GM19328 (cell line): ENCODE results near the gene BACH1.
"Not testable (repeated sequence)": the region's sequence is repeated elsewhere in the genome, so short reads cannot be mapped to it uniquely, and the experiment has no call there.

Experiments
- ATAC-seq: cut with Tn5 transposase; IDR thresholded peaks from one replicate; pipeline ENCODE4 v1.9.1; 2021; ENCODE audit warnings: mild to moderate bottlenecking, moderate library complexity; ENCODE audit not compliant: unreplicated experiment

The BACH1 gene

GRCh38 chr21:29298348-29299045 lies at the start of gene BACH1:
Gene BACH1 (plus strand): TSS chr21:29298922. CDS start chr21:29321281, 22,359 bp downstream.
- peak; percentile 61 for ATAC-seq

DNA sequence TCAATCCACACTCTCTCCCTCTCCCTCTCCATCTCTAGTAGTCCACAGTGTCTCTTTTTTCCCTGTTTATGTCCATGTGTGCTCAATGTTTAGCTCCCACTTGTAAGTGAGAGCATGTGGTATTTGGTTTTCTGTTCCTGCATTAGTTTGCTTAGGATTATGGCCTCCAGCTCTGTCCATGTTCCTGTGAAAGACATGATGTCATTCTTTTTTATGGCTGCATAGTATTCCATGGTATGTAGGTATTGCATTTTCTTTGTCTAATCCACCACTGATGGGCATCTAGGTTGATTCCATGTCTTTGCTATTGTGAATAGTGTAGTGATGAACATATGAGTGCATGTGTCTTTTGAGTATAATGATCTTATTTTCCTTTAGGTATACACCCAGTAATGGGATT lies 49.4 kb upstream of the BACH1 start:
- not testable (repeated sequence) for ATAC-seq

DNA sequence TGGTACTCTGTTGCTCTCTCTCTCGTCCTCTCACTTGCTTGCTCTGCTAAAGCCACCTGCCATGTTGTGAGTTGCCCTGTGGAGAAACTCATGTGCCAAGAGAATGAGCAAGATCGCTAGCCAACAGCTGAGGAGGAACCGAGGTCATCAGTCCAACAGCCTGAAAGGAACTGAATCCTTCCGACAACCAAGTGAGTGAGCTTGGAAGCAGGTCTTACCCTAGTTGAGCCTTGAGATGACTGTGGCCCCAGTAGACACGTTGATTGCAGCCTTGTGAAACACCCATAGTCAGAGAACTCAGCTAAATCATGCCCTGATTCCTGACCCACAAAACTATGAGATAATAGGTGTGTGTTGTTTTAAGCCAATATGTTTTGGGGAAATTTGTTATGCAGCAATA lies 48.1 kb upstream of the BACH1 start:
- ATAC-seq = no peak

- not testable (repeated sequence) for ATAC-seq
Observed at GRCh38 chr21:29253861-29254260, 44.9 kb upstream of the BACH1 start.

DNA sequence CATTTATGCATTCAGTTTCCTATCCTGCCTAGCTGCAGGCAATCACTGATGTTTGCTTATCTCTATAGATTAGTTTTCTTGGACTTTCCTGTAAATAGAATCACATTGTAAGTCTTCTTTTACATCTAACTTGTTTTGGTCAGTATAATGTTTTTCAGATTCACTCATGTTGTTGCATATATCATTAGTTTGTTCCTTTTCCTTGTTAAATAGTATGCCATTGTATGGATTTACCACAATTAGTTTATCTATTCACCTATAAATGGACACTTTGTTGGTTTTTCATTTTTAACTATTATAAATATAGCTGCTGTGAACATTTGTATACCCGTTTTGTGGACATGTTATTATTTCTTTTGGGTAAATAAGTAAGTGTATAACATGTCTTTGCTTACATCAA lies 44.2 kb upstream of the BACH1 start:
- ATAC-seq = no peak

GRCh38 chr21:29256126-29256910 lies 42.4 kb upstream of the BACH1 start:
- no peak for ATAC-seq

GRCh38 chr21:29257701-29258100 lies 41.0 kb upstream of the BACH1 start:
- no peak for ATAC-seq

DNA sequence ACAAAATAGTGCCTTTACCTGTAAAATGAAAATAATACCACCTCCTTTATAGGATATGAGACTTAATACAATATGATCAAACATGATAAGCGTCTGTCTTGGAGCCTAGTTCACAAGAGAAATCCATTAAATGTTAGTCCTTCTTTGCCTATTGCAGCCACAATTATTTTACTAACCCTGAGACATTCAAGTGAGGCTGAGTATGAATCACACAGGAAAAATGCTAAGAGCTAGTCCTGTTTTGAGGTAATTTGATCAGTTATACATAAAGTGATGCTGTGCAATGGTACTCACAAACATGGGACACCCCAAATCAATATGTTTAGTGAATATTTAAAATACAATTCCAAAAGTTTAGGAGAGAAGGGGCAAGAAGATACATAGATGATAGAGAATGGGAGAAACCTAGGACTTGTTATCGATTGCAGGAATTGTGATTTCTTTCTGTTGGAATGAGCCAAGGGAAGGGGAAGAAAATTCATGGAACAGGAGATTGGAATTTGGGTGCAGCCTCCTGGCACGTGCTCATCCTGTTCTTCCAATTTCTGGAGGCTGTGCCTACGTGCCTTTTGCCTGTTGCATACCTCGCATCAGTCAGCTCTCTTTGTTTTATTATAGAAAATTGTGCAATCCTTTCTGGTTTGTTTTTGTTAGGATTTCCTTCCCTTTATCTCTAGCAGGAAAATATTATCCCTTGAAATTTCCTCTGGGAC lies 39.9 kb upstream of the BACH1 start:
- ATAC-seq = no peak

DNA sequence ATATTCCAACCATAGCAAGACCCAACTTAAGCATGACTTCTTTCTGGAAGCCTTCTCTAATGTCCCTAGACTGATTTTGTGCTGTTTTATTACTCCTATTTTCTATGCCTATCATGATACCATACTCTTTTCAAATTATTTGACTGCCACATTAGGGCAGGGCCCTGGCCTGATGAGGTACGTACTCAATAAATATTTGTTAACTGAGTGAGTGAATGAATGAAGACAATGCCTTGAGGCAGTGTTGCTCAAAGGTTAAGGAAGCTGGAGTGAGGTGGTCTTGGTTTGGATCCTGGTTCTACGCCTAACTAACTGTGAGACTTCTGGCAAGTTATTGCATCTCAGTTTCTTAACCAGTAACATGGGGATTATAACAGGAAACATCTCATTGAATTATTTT lies 38.3 kb upstream of the BACH1 start:
- ATAC-seq = no peak

GRCh38 chr21:29261555-29262540 lies 36.9 kb upstream of the BACH1 start:
- no peak for ATAC-seq

GRCh38 chr21:29264721-29265120 lies 34.0 kb upstream of the BACH1 start:
- ATAC-seq = no peak

GRCh38 chr21:29265690-29266479 lies 32.8 kb upstream of the BACH1 start:
- ATAC-seq = no peak

DNA sequence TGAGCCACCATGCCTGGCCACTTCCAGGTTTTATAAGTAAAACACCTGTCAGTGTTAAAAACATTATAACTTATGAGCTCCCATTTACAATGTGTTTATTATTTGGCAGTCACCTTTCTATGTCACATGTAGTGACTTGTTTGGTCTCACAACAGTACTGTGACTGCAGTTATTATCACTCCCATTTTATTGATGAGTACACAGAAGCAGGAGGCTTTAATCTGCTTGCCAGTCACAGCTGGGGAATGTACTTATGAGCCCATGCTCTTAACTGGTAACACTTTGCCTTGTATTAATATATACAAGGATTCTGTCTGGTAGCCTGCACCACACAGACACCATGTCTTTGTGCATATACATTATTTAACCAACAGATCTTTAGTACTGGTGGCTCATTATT lies 31.1 kb upstream of the BACH1 start:
- no peak for ATAC-seq

- no peak for ATAC-seq
Observed at GRCh38 chr21:29271927-29272333, 26.8 kb upstream of the BACH1 start.

DNA sequence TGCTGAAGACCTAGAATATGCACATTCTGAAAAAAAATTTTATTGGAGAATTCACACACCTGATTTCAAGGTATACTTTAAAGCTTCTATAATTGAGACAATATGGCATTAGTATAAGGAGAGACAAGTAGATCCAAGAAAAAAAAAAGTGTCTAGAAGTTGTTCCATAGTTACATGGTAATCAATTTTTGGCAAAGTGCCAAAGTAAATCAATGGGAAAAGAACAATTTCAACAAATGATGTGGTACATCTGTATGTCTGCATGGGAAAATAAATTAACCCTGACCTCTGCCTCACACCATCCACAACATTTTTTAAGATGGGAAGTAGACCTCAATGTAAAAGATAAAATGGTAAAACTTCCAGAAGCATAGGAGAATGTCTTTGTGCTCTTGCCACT lies 21.3 kb upstream of the BACH1 start:
- ATAC-seq = no peak

DNA sequence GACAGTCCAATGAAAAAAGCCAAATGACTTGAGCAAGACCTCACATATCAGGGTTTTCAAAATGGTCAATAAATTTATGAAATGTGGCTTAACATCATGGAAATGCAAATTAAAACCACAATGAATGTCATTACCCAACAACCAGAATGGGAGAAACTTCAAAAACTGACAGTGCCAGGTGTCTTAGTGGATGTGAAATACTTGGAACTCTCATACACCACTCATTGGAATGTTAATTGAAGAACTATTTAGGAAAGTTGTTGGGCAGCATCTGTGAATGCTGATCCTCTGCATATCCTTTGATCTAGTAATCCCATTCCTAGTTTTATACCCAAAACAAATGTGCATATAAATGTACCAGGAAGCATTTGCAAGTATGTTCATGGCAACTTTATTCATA lies 19.2 kb upstream of the BACH1 start:
- no peak for ATAC-seq

- not testable (repeated sequence) for ATAC-seq
Observed at GRCh38 chr21:29281801-29282200, 16.9 kb upstream of the BACH1 start.

GRCh38 chr21:29287383-29287782 lies 11.3 kb upstream of the BACH1 start:
- no peak for ATAC-seq

GRCh38 chr21:29288239-29288638 lies 10.5 kb upstream of the BACH1 start:
- ATAC-seq = no peak

DNA sequence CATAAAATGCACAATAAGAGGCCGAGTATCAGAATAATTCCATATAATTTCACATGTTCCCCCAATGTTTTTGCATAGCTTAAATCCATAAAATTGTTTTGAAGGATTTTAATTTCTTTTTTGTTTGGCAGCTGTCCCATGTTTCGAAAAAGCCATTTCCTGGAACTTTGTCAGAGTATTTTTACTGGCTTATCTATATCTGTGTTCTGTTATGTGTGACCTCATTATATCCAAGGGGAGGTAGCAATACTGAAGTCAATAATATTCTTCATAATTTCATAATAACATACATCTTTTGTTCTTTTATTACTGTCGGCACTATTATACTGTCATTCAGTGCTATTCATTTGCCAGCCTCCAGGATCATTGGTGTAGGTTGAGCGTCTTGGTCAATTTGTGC lies 9.4 kb upstream of the BACH1 start:
- no peak for ATAC-seq
